ENCODE data around the gene GFRA4. TPM values are rescaled to one million over a fixed set of nuclear protein-coding genes. Genes with fewer than 3 reads are reported as not detected.

GFRA4 gene
- total and polyA plus RNA-seq, 2 experiments from 2014 or later: not detected

DNA sequence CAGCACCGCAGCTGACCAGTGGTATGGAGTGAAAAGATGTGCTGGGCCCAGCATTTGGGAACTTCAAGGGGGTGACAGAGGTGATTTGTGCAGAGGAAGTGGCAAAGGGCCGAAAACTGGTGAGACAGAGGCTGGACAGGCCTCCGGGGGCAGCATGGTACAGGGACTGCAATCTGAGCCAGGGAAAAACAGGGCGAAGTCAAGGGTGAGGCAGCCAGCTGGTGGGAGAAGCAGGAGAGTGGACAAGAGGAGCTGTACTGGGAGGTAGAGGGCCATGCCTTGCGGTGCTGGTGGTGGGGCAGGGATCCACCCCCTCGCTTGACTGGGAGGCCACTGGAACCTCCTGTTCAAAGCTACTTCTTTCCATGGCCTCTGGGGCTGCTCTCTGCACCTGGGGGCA is 7.3 kb upstream of the GFRA4 start:
- Histone ChIP-seq H3K27ac (no peak overlapping the region), H3K9me3 (ENCODE audit: low read depth) (no peaks in the 10 kb centered on the region), H3K27me3 (peaks cover 46% of the 10 kb centered on the region), H3K36me3 (no peaks in the 10 kb centered on the region), H3K4me3 (no peak overlapping the region), H3K4me1 (ENCODE audit: low read depth) (peaks cover 8% of the 10 kb centered on the region)
- DNase-seq (ENCODE audit: low read depth in 1 of 2, low spot score in 1 of 2): peak in 1 of 2 donors; percentile 76
- TF ChIP-seq, protein P1, sequence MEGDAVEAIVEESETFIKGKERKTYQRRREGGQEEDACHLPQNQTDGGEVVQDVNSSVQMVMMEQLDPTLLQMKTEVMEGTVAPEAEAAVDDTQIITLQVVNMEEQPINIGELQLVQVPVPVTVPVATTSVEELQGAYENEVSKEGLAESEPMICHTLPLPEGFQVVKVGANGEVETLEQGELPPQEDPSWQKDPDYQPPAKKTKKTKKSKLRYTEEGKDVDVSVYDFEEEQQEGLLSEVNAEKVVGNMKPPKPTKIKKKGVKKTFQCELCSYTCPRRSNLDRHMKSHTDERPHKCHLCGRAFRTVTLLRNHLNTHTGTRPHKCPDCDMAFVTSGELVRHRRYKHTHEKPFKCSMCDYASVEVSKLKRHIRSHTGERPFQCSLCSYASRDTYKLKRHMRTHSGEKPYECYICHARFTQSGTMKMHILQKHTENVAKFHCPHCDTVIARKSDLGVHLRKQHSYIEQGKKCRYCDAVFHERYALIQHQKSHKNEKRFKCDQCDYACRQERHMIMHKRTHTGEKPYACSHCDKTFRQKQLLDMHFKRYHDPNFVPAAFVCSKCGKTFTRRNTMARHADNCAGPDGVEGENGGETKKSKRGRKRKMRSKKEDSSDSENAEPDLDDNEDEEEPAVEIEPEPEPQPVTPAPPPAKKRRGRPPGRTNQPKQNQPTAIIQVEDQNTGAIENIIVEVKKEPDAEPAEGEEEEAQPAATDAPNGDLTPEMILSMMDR (IDR thresholded peaks at IDR 0.05; ENCODE audit: low read depth, low read length): peak; percentile 5

DNA sequence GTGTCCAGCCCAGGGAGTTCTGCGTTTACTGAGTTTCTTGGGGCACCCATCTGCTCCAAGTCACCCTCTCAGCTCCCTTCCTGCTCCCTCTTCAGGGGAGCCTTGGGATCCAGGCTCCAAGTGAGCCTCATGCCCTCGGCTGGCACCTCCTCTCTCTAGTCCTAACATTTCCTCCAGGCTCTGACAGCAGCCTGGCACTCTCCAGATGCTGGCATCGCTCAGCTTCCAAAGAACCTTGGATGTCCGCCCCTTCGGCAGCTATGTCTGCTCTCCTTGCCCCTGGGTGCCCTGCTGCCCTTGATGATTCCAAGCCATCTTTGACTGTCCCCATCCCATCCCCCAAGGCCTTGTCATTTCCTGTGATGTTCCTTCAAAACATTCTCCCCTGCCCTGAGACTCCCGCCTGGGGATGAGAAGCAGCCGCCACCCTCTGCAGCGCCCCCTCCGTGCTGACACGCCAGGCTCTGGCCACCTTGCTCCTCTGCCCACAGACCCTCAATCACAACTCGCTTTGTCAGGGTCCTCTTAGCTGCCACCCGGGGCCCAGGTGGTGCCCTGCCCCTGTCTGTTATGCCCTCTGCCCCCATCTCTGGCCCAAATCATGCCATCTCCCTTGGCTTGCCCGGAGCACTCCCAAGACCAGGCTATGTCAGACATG is 6.6 kb upstream of the GFRA4 start:
- no peak overlapping the region for H3K4me3 ChIP-seq
- no peaks in the 10 kb centered on the region for H3K36me3 ChIP-seq
- H3K9me3 ChIP-seq (ENCODE audit: low read depth): no peaks in the 10 kb centered on the region
- no peak for DNase-seq (ENCODE audit: low read depth in 1 of 2, low spot score in 1 of 2)
- TF ChIP-seq, protein P1 (IDR thresholded peaks at IDR 0.05; ENCODE audit: low read depth, low read length): no peak
- H3K27me3 ChIP-seq: peaks cover 40% of the 10 kb centered on the region
- peaks cover 8% of the 10 kb centered on the region for H3K4me1 ChIP-seq (ENCODE audit: low read depth)
- H3K27ac ChIP-seq: no peak overlapping the region

DNA sequence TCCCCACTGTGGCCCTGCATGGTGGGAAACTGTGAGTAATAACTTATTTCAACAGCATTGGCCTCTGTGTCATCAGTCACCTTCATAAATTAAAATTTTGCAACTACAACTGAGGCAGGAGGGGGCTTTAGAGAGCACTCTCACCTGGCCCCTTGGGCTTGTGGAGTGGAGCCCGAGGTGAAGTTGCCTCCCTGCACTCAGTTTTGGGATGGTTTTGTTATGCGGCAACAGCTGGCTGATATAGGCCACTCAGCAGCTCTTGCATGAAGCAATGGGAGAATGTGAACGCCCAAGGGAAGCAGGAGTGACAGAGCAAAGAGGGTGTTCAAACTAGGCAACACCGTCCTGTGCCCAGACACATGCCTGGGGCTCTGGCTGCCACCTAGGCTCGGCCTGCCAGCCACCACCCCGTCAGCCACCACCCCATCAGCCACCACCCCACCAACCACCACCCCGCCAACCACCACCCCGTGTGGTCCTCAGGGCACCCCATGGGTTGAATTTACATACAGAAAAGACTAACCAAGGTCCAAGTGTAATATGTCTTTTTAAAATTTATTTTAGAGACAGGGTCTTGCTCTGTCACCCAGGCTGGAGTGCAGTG is 4.3 kb upstream of the GFRA4 start:
- DNase-seq (ENCODE audit: low read depth in 1 of 2, low spot score in 1 of 2): no peak
- Histone ChIP-seq H3K27me3 (peaks cover 33% of the 10 kb centered on the region), H3K4me1 (ENCODE audit: low read depth) (peaks cover 8% of the 10 kb centered on the region), H3K27ac (no peak overlapping the region), H3K36me3 (no peaks in the 10 kb centered on the region), H3K4me3 (no peak overlapping the region), H3K9me3 (ENCODE audit: low read depth) (no peaks in the 10 kb centered on the region)
- TF ChIP-seq, protein P1 (IDR thresholded peaks at IDR 0.05; ENCODE audit: low read depth, low read length): no peak

DNA sequence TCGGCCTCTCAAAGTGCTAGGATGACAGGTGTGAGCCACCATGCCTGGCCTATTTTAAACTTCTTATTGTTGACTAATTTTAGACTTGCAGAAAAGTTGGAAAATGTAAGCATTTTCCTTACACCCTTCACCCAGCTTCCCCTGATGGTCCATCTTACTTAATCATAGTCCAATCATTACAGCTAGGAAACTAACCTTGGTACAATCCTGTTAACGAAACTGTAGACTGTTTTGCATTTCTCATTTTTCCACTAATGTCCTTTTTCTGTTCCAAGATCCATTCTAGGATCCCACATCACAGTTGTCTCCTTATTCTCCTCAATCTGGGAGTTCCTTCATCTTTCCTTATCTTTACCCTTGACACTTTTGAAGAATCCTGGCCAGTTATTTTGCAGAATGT is 659 bp upstream of the GFRA4 start:
- Histone ChIP-seq H3K4me3 (no peak overlapping the region), H3K36me3 (no peaks in the 10 kb centered on the region), H3K27ac (no peak overlapping the region), H3K4me1 (ENCODE audit: low read depth) (peaks cover 8% of the 10 kb centered on the region), H3K9me3 (ENCODE audit: low read depth) (no peaks in the 10 kb centered on the region), H3K27me3 (peaks cover 52% of the 10 kb centered on the region)
- TF ChIP-seq, protein P1 (IDR thresholded peaks at IDR 0.05; ENCODE audit: low read depth, low read length): no peak
- DNase-seq (ENCODE audit: low read depth in 1 of 2, low spot score in 1 of 2): no peak

DNA sequence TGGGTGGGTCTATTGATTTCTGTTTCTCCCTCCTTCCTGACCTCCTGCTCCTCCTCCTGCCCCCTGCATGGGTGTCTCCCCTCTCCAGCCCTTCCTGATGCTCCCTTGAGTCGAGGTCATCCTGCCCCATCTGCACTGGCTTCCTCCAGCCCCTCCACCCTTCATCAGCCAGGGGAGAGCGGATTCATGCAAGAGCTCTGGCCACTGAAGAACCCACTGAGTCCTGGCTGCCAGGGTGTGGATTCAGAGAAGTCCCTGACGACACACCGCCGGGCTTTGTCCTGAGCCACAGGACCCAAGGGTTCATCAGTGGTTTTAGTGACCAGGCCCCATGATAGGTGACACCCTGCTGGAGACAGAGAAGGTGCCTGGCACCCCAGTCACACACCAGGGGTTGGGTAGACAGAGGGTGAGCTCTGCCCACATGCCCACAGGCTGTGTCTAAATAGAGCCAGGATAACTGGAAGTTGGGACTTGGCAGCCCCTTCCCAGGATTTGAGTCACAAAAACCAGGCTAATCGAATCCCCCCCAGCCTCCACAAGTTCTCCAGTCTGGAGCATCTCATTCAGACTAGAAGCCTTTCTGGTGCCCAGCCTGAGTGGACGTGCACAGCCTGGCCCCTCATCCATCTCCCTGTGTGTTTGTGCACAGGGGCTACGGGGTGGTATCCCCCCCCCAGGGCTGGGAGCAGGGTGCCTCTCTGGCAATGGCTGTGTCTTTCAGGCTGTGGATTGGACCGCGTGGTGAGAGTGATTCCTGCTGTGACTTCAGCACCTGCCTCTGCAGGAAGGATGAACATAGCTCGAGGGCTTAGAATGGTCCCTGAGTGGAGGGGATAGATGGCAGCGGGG is 1.2 kb downstream of the GFRA4 start:
- Histone ChIP-seq H3K4me1 (ENCODE audit: low read depth) (peaks cover 8% of the 10 kb centered on the region), H3K4me3 (no peak overlapping the region), H3K36me3 (no peaks in the 10 kb centered on the region), H3K27me3 (peaks cover 52% of the 10 kb centered on the region), H3K9me3 (ENCODE audit: low read depth) (no peaks in the 10 kb centered on the region), H3K27ac (no peak overlapping the region)
- DNase-seq (ENCODE audit: low read depth in 1 of 2, low spot score in 1 of 2): no peak
- TF ChIP-seq, protein P1 (IDR thresholded peaks at IDR 0.05; ENCODE audit: low read depth, low read length): no peak

All from cardiac muscle cell (in vitro differentiated cells and primary cell).